ENCODE data around the gene CAMK4.
A peak's percentile ranks its signal among the peaks of the same experiment; 100 is the strongest.

Gene CAMK4

DNA sequence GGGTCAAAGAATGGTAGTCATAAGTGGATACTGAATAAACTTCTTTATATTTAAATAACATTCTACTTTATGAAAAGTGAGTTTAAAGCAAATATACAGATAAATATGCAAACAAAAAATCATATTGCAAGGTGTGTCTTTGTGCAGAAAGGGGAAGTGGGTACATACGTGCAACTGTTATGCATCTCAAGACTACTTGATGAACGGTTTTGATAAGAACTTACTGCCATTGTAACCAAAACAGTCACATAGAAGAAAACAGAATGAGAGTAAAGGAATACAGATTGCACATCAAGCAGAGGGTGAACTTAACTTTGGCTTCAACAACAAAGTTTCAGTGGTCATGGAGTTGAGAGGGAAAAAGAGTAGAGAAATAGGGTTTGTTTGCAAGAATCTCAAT is 9.9 kb downstream of the CAMK4 start:
- H3K4me3 ChIP-seq (ENCODE audit: low read depth, low read length), result no peak overlapping the region
- DNase-seq (ENCODE audit: low read depth), result no peak
- TF ChIP-seq, protein P1, sequence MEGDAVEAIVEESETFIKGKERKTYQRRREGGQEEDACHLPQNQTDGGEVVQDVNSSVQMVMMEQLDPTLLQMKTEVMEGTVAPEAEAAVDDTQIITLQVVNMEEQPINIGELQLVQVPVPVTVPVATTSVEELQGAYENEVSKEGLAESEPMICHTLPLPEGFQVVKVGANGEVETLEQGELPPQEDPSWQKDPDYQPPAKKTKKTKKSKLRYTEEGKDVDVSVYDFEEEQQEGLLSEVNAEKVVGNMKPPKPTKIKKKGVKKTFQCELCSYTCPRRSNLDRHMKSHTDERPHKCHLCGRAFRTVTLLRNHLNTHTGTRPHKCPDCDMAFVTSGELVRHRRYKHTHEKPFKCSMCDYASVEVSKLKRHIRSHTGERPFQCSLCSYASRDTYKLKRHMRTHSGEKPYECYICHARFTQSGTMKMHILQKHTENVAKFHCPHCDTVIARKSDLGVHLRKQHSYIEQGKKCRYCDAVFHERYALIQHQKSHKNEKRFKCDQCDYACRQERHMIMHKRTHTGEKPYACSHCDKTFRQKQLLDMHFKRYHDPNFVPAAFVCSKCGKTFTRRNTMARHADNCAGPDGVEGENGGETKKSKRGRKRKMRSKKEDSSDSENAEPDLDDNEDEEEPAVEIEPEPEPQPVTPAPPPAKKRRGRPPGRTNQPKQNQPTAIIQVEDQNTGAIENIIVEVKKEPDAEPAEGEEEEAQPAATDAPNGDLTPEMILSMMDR (conservative IDR thresholded peaks at IDR 0.05; ENCODE audit: low read depth, low read length), result no peak

DNA sequence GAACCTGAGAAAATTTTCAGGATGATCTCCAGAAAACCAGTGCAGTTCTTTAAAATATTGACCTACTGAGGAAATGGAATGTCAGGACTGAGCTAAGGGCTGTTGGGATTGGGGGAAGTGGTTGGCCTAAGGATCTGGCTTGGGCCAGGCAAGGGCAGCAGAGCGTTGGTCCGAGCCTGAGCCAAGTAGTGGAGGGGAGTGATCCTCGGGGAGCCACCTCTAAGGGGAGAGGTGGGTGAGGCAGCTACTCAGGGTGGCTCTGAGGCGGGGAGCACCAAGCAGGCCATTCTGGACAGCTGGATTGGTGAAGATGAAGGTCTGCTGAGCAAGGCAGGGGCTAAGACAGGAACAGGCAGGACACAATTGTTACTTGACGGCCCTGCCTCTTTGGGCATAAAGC is 11.5 kb downstream of the CAMK4 start:
- DNase-seq (ENCODE audit: low read depth), result no peak
- H3K4me3 ChIP-seq (ENCODE audit: low read depth, low read length), result no peak overlapping the region
- TF ChIP-seq, protein P1 (conservative IDR thresholded peaks at IDR 0.05; ENCODE audit: low read depth, low read length), result no peak

DNA sequence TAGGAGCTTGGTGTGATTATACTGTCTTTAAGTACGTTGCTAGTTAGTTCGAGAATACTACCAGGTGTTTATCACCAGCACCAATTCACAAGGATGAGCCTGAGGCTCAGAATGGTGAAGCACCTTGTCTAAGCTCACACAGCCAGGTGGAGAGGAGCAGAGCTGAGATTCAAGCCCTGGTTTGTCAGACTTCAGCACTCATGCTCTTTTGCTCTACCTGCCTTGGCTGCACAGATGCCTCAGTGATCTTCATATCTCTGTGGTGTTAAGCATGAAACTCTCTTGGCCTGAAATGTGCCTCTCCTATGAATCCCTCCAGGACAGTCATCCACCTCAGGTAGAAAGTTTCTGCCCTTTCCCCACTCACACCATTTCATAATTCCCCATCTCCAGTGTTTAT is 12.2 kb downstream of the CAMK4 start:
- TF ChIP-seq, protein P1 (conservative IDR thresholded peaks at IDR 0.05; ENCODE audit: low read depth, low read length), result no peak
- H3K4me3 ChIP-seq (ENCODE audit: low read depth, low read length), result no peak overlapping the region
- no peak for DNase-seq (ENCODE audit: low read depth)

DNA sequence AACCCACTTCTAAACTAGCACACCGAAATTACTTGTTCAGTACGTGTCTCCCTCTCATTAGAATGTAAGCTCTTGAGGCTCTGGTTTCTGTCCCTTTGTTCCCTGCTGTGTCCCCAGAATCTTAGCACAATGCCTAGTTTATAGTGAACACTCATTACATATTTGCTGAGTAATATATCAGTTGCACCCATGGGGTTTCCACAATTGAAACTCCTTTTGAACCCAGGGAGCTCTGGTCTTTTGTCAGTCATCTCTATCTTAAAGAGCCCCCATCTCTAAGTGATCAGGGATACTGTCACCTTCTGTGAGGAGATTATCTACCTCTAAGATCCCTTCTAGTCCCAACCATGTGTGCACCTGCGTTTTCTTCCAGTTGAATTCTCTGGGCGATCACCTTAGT is 12.8 kb downstream of the CAMK4 start:
- no peak for DNase-seq (ENCODE audit: low read depth)
- TF ChIP-seq, protein P1 (conservative IDR thresholded peaks at IDR 0.05; ENCODE audit: low read depth, low read length), result no peak
- no peak overlapping the region for H3K4me3 ChIP-seq (ENCODE audit: low read depth, low read length)

DNA sequence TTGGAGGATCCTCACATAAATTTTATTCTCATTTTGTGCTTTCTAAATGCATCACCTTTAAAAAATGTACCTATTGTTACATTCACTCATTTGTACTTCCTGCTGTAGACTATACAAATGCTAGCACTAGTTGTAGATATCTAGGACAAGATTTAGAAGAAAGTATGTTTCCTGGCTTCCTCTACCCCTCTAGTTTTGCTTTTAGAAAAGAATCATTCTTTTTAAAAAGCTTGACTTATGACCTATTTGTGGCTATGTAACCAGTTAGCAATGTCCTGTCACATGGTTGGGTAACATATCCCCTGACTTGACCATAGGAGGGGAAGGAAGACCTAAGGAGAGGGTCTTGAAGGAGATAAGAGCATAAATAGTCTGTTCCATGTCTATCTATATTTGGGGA is 13.3 kb downstream of the CAMK4 start:
- H3K4me3 ChIP-seq (ENCODE audit: low read depth, low read length), result no peak overlapping the region
- peak; percentile 41 for DNase-seq (ENCODE audit: low read depth)
- TF ChIP-seq, protein P1 (conservative IDR thresholded peaks at IDR 0.05; ENCODE audit: low read depth, low read length), result no peak

DNA sequence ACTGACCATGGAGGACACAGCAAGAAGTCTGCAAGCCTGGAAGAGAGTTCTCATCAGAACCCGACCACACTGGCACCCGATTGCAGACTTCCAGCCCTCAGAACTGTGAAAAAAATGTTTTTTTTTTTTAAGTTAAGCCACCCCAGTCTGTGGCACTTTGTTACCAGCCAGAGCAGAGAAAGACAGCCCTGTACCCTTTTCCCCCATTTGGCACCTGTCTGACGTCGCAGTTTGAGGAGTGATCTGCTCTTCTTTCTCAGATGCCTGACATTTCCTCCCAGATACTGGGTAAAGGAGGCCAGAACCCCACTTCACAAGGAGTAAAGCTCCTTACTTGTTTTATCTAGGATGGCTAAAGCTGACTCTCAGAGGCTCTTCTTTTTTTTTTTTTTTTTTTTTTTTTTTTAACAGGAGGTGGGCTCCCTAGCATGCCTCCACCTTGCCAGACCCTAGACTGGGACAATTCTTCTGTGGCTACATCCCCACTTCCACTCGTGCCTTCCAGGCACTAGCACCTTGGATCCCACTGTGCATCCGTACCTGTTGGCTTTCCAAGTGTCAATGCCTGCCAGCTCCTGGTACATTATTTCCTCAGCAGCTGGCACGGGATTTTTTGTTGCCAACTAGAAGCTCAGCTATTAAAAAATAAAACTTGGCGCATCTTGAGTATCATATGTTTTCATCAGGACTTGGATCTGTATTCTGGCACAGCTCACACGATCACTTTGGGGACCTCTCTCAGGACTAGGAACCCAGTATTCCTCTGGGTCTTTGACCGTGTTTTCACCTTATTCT is 14.4 kb downstream of the CAMK4 start:
- TF ChIP-seq, protein P1 (conservative IDR thresholded peaks at IDR 0.05; ENCODE audit: low read depth, low read length), result no peak
- no peak for DNase-seq (ENCODE audit: low read depth)
- H3K4me3 ChIP-seq (ENCODE audit: low read depth, low read length), result no peak overlapping the region

DNA sequence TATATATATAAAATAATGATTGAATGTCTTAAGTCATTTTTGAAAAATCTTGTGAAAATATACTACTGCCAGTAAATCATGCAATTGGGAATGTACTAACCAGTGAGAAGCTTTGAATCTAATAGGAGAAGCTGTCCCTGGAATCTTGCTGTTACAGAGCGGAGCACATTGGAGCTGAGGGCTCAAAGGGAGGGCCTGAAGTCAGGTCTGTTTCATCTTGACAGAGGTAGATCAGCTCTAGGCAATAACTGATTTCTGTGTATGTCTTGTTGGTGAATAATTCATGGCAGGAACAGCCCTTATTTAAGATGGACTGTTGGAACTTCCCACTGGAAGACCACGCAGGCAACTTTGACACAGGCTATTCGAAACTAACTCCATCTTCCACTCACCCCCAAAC is 17.5 kb downstream of the CAMK4 start:
- TF ChIP-seq, protein P1 (conservative IDR thresholded peaks at IDR 0.05; ENCODE audit: low read depth, low read length), result no peak
- no peak overlapping the region for H3K4me3 ChIP-seq (ENCODE audit: low read depth, low read length)
- no peak for DNase-seq (ENCODE audit: low read depth)

All from choroid plexus epithelial cell (primary cell).